RPMI7951 (cell line): ENCODE measurements around the gene MYCN. TPM values are rescaled to one million over a fixed set of nuclear protein-coding genes. Genes with fewer than 3 reads are reported as not detected.
A peak's percentile ranks its signal among the peaks of the same experiment; 100 is the strongest.
"Not testable (repeated sequence)": the region's sequence is repeated elsewhere in the genome, so short reads cannot be mapped to it uniquely, and the experiment has no call there.

ENCODE experiments used
- DNase-seq: peaks from one replicate; pipeline ENCODE4 v3.0.0-alpha.2; 2012; ENCODE audit warnings: low read depth
- total RNA-seq: library from RNA; depleted of rRNA; stranded (reverse); fragments of >200 nt; shearing (Covaris generic); gene quantifications from 2 replicates; pipeline ENCODE4 v1.2.3, GENCODE V29; 2014

MYCN gene
- total RNA-seq, 1 experiment from 2014 or later: not detected

- peak; percentile 37 for DNase-seq
Measured at GRCh38 chr2:15943378-15944280, 3.3 kb downstream of the MYCN start.

- no peak for DNase-seq
Measured at GRCh38 chr2:15944325-15945017, 4.1 kb downstream of the MYCN start.

DNA sequence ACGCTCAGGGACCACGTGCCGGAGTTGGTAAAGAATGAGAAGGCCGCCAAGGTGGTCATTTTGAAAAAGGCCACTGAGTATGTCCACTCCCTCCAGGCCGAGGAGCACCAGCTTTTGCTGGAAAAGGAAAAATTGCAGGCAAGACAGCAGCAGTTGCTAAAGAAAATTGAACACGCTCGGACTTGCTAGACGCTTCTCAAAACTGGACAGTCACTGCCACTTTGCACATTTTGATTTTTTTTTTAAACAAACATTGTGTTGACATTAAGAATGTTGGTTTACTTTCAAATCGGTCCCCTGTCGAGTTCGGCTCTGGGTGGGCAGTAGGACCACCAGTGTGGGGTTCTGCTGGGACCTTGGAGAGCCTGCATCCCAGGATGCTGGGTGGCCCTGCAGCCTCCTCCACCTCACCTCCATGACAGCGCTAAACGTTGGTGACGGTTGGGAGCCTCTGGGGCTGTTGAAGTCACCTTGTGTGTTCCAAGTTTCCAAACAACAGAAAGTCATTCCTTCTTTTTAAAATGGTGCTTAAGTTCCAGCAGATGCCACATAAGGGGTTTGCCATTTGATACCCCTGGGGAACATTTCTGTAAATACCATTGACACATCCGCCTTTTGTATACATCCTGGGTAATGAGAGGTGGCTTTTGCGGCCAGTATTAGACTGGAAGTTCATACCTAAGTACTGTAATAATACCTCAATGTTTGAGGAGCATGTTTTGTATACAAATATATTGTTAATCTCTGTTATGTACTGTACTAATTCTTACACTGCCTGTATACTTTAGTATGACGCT, 5.8 kb downstream of the MYCN start:
- no peak for DNase-seq

DNA sequence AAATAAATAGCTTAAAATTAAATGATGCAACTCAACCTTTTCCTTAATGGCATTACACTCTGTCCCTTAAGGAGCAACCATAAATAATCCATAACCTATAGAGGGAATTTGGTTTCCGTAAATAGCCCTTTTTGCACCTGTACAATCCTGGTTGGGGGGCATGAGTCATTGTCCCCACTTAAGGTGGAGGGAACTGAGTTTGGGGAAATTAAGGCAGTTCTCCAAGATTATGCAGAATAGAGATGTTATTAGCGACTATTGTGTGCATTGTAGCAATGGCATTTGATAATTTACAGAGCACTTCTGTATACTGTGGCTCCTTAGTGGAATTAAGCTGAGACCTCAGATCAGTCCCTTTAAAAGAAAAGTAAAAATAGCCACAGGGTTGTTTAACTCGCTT, 6.6 kb downstream of the MYCN start:
- no peak for DNase-seq

GRCh38 chr2:15947431-15947830, 7.1 kb downstream of the MYCN start:
- DNase-seq: no peak

DNA sequence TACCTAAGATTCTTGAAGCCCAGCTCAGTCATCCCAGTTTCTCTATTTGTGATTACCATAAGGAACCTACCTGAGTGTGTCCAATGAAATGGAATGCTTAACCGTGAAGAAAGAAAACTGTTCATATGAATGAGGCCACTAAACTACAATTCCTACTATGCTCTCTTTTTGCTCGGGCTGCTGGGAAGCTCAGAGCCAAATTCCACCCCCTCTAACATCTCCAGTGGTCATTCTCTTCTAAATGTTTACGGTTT, 8.3 kb downstream of the MYCN start:
- DNase-seq: no peak

GRCh38 chr2:15949126-15949525, 8.8 kb downstream of the MYCN start:
- no peak for DNase-seq

DNA sequence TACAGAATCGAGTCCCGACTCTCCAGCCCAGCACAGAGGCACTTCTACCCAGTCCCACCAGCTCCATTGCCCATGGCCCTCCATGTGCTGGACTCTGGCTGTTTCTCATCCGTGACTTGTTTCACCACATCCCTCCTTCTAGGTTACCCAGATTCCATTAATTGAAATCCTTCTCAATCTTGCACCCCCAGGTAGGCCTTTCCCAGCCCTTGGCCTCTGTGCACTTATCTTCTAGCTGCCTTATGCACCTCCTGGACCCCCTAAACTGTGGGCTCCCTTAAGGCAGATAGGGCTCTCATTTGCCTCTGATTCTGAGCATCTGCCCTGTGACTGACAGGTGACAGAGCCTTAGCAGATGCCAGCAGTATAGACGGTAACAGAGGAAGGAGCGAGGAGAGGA, 9.2 kb downstream of the MYCN start:
- no peak for DNase-seq

DNA sequence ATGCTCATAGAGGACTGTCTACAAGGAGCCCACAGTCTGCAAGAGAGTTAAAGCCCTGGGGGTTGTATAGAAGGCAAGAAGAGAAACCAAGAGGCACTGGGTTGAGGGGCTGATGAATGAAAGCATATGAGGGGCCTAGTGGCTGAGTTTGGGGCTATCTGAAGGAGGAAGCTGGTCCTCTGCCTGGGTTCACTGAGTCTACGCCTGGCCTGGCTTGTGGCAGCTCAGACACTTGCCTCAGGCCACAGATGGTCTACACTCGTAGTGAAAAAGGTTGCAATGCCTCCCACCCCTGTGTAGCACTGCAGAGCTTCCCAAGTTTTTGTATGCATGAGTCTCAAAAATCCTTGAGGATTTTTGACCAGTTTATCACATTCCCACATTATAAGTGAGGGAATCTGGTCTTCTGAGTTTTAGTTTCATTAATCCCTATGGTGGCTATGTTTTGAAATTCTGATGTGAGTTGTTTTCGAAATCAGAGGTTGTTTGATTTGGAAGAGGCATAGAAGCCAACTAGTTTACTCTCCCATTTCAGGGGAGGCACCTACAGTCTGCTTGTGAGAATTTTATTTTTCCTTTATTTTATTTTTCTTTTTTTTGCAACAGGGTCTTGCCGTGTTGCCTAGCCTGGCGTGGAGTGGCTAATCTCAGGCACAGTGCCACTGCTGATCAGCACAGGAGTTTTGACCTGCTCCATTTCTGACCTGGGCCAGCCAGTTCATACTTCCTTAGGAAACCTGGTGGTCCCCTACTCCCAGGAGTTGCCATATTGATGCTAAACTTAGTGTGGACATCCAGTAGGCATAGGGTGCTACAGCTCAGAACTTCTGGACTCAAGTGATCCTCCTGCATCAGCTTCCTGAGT, 10.0 kb downstream of the MYCN start:
- DNase-seq: no peak

DNA sequence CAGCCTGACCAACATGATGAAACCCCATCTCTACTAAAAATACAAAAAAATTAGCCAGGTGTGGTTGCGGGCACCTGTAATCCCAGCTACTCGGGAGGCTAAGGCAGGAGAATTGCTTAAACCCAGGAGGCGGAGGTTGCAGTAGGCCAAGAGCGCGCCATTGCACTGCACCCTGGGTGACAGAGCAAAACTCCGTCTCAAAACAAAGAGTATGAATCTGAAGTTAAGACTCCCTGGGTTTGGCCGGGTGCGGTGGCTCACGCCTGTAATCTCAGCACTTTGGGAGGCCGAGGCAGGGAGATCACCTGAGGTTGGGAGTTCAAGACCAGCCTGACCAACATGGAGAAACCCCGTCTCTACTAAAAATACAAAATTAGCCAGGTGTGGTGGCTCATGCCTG, 11.6 kb downstream of the MYCN start:
- not testable (repeated sequence) for DNase-seq

GRCh38 chr2:15952451-15953146, 12.2 kb downstream of the MYCN start:
- DNase-seq: no peak

GRCh38 chr2:15953147-15953630, 12.8 kb downstream of the MYCN start:
- no peak for DNase-seq

DNA sequence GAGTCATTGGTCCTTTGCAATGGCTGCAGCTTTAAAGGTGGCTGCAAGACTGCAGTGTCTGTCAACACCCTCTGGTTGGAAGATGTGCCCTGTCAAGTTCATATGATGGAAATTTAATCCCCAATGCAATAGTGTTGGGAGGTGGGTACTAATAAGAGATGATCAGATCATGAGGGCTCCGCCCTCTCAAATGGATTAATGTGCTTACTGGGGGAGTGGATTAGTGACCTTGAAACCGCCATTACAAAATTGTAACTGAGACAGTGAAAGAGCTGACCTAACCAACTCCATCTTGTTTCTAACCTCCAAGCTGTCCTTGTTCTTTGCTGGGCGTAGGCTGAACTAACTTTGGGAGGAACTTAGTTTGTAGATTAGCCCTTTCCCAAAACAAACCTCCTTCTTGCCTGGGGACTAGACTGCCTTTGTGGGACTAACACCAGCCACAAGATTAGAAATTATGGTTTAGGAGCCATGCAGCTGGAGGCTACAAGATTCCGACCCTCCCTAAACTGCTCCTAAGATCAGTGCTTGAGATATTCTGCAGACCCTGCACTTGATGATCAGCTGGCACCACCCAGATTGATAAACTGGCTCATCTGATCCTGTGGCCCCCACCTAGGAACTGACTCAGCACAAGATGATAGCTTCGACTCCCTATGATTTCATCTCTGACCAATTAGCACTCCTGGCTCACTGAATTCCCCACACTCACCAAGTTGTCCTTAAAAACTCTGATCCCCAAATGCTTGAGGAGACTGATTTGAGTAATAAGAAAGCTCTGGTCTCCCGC, 13.7 kb downstream of the MYCN start:
- DNase-seq: no peak

- no peak for DNase-seq
Measured at GRCh38 chr2:15954761-15955160, 14.4 kb downstream of the MYCN start.

DNA sequence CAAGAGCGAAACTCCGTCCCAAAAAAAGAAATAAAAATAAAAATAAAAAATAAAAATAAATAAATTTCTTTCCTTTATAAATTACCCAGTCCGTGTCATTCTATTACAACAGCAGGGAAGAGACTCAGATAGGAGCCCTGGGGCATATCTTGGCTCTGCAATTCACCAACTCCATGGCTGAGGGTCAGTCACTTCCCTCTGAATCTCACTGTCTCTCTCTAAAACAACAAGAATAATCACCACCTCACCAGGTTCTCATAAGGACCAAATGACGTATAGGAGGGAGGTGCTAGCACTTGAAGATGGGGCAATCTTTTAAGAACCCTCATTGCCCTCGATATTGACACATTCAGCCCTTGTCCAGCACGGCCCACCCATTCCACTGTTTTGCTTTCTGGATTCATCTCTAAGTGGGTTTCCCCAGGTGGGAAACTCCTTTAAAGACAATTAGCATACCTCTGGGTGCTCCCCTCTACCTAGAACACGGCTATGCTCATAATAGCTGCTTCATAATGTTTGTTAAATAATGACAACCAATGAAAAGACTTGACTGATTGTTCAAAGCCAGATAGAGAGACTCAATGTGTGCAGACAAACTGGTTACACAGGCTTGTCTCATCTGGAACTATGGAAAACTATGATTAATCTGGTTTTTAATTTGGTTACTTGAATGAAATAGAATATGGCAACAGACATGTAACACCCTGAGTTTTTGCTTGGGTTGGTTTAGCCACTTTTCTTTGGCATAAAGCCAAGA, 15.1 kb downstream of the MYCN start:
- no peak for DNase-seq

DNA sequence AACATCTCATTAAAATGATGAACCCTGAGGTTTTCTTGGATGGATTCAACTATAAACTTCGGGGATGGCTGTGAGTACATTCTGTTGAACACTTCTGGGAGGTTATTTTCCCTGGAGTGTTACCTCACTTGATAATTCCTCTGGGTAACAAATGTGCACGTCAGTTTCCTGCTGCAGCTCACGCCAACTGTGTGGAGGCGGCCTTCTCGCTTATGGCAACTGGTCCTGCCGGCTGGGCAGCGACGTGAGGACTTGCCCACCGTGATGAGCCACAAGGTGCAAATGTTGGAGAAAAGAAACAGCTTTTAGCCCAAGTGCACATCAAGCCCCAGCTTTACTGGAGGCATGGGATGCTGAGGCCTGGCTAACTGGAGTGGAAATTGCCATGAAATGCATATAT, 15.9 kb downstream of the MYCN start:
- no peak for DNase-seq

DNA sequence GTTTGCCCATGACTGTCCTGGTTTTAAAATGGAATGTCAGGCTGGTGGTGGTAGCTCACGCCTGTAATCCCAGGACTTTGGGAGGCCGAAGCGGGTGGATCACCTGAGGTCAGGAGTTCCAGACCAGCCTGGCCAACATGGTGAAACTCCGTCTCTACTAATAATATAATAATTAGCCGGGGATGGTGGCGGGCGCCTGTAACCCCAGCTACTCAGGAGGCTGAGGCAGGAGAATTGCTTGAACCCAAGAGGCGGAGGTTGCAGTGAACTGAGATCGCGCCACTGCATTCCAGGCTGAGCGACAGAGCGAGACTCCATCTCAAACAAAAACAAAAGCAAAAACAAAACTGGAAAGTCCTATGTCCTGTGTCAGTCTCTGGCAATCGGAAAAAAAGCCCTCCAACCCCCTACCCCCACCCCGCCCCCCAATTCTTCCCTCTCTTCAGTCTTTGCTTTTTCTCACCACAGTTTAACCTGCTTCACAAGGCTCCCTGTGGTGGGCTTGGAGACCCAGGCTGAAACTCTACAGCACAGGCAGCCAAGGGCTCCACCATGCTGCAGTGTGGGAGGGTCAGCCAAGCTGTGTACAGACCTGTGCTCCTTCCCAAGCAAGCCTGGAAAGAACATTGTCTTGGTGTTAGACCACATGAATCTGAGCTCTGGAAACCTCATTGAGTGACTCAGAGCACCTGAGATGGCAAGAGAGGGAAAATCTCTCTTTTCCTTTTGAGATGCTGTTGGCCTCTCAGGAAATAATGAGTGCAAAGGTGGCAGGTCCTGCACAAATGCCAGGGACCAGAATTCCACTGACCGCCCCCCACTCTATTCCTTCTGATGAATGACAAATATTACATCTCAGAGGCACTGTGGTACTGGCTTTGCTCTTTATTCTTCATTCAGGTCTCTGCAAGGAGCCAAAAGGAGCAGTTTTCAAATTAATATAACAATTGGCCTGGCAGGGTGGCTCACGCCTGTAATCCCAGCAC, 16.7 kb downstream of the MYCN start:
- no peak for DNase-seq
